HEK293 (cell line): ENCODE results near the gene MOV10L1.
A peak's percentile ranks its signal among the peaks of the same experiment; 100 is the strongest.

Experiments used
- GLI2 ChIP-seq: fragments of 450-650 bp; formaldehyde crosslinking; IDR thresholded peaks from 2 replicates; pipeline ENCODE4; 2017; ENCODE audit warnings: missing biosample characterization, missing genetic modification characterization, low read depth, borderline replicate concordance
- GLIS1 ChIP-seq: fragments of 450-650 bp; formaldehyde crosslinking; IDR thresholded peaks from 2 replicates; pipeline ENCODE4 v1.5.1; 2016; ENCODE audit warnings: missing biosample characterization, missing genetic modification characterization
- HOXC10 ChIP-seq: sonication (generic); formaldehyde crosslinking; IDR thresholded peaks from 2 replicates; pipeline ENCODE4 v1.8.1; 2023; ENCODE audit warnings: mild to moderate bottlenecking, missing genetic modification reagents
- IKZF3 ChIP-seq: fragments of 450-650 bp; IDR thresholded peaks from 2 replicates; pipeline ENCODE4 v1.5.0; 2018; ENCODE audit warnings: missing biosample characterization, mild to moderate bottlenecking, missing genetic modification characterization, moderate library complexity
- MYNN ChIP-seq: fragments of 450-650 bp; formaldehyde crosslinking; IDR thresholded peaks from 2 replicates; pipeline ENCODE4 v1.5.1; 2016; ENCODE audit warnings: missing biosample characterization, missing genetic modification characterization, borderline replicate concordance
- PRDM10 ChIP-seq: fragments of 450-650 bp; formaldehyde crosslinking; IDR thresholded peaks from 2 replicates; pipeline ENCODE4 v1.5.1; 2016; ENCODE audit warnings: missing biosample characterization, missing genetic modification characterization
- ZBTB26 ChIP-seq: fragments of 450-650 bp; formaldehyde crosslinking; optimal IDR thresholded peaks from 2 replicates; pipeline ENCODE3; 2016; ENCODE audit warnings: missing biosample characterization, mild to moderate bottlenecking, missing genetic modification characterization
- ZFP37 ChIP-seq: fragments of 450-650 bp; formaldehyde crosslinking; IDR thresholded peaks from 2 replicates; pipeline ENCODE4 v1.5.1; 2016; ENCODE audit warnings: missing biosample characterization, missing genetic modification characterization
- ZFP41 ChIP-seq: fragments of 450-650 bp; formaldehyde crosslinking; IDR thresholded peaks from 2 replicates; pipeline ENCODE4 v1.5.1; 2016; ENCODE audit warnings: missing biosample characterization, missing genetic modification characterization, borderline replicate concordance
- ZFP69B ChIP-seq: fragments of 450-650 bp; formaldehyde crosslinking; IDR thresholded peaks from 2 replicates; pipeline ENCODE4 v1.5.1; 2016; ENCODE audit warnings: missing biosample characterization, missing genetic modification characterization
- ZNF132 ChIP-seq: fragments of 450-650 bp; formaldehyde crosslinking; IDR thresholded peaks from 2 replicates; pipeline ENCODE4 v1.5.1; 2017; ENCODE audit warnings: missing biosample characterization, missing genetic modification characterization, borderline replicate concordance
- ZNF157 ChIP-seq: fragments of 450-650 bp; formaldehyde crosslinking; IDR thresholded peaks from 2 replicates; pipeline ENCODE4 v1.5.1; 2016; ENCODE audit warnings: missing biosample characterization, missing genetic modification characterization
- ZNF16 ChIP-seq: fragments of 450-650 bp; formaldehyde crosslinking; IDR thresholded peaks from 2 replicates; pipeline ENCODE4 v1.5.1; 2016; ENCODE audit warnings: low read depth, missing biosample characterization, missing genetic modification characterization
- ZNF169 ChIP-seq: fragments of 450-650 bp; formaldehyde crosslinking; IDR thresholded peaks from 2 replicates; pipeline ENCODE4 v1.5.1; 2016; ENCODE audit warnings: missing biosample characterization, missing genetic modification characterization
- ZNF184 ChIP-seq: fragments of 450-650 bp; IDR thresholded peaks from 2 replicates; pipeline ENCODE4 v1.5.1; 2018; ENCODE audit warnings: missing biosample characterization, mild to moderate bottlenecking, missing genetic modification characterization
- ZNF2 ChIP-seq: fragments of 450-650 bp; formaldehyde crosslinking; IDR thresholded peaks from 2 replicates; pipeline ENCODE4 v1.5.1; 2016; ENCODE audit warnings: missing biosample characterization, missing genetic modification characterization
- ZNF266 ChIP-seq: fragments of 450-650 bp; formaldehyde crosslinking; IDR thresholded peaks from 2 replicates; pipeline ENCODE4 v1.5.1; 2016; ENCODE audit warnings: missing biosample characterization, missing genetic modification characterization, low read depth
- ZNF350 ChIP-seq: fragments of 450-650 bp; formaldehyde crosslinking; IDR thresholded peaks from 2 replicates; pipeline ENCODE4 v1.5.0; 2017; ENCODE audit warnings: missing biosample characterization, mild to moderate bottlenecking, missing genetic modification characterization
- ZNF354C ChIP-seq: fragments of 450-650 bp; formaldehyde crosslinking; IDR thresholded peaks from 2 replicates; pipeline ENCODE4 v1.5.1; 2016; ENCODE audit warnings: missing biosample characterization, missing genetic modification characterization, low read depth, borderline replicate concordance
- ZNF473 ChIP-seq: fragments of 450-650 bp; formaldehyde crosslinking; IDR thresholded peaks from 2 replicates; pipeline ENCODE4 v1.5.1; 2017; ENCODE audit warnings: missing biosample characterization, missing genetic modification characterization
- ZNF501 ChIP-seq: fragments of 450-650 bp; formaldehyde crosslinking; IDR thresholded peaks from 2 replicates; pipeline ENCODE4 v1.5.1; 2016; ENCODE audit warnings: missing biosample characterization, missing genetic modification characterization
- ZNF514 ChIP-seq: fragments of 450-650 bp; formaldehyde crosslinking; IDR thresholded peaks from 2 replicates; pipeline ENCODE4 v1.5.1; 2016; ENCODE audit warnings: missing biosample characterization, missing genetic modification characterization
- ZNF544 ChIP-seq: fragments of 450-650 bp; formaldehyde crosslinking; IDR thresholded peaks from 2 replicates; pipeline ENCODE4 v1.5.0; 2017; ENCODE audit warnings: missing biosample characterization, missing genetic modification characterization
- ZNF610 ChIP-seq: fragments of 450-650 bp; formaldehyde crosslinking; IDR thresholded peaks from 2 replicates; pipeline ENCODE4 v1.5.1; 2016; ENCODE audit warnings: missing biosample characterization, missing genetic modification characterization, borderline replicate concordance
- ZNF624 ChIP-seq: fragments of 450-650 bp; formaldehyde crosslinking; IDR thresholded peaks from 2 replicates; pipeline ENCODE4 v1.5.1; 2017; ENCODE audit warnings: missing biosample characterization, missing genetic modification characterization
- ZNF660 ChIP-seq: fragments of 450-650 bp; IDR thresholded peaks from 2 replicates; pipeline ENCODE4 v1.5.1; 2018; ENCODE audit warnings: missing biosample characterization, mild to moderate bottlenecking, missing genetic modification characterization
- ZNF677 ChIP-seq: fragments of 450-650 bp; IDR thresholded peaks from 2 replicates; pipeline ENCODE4 v1.5.0; 2018; ENCODE audit warnings: missing biosample characterization, mild to moderate bottlenecking, missing genetic modification characterization, moderate library complexity
- ZNF701 ChIP-seq: fragments of 450-650 bp; formaldehyde crosslinking; IDR thresholded peaks from 2 replicates; pipeline ENCODE4 v1.5.1; 2016; ENCODE audit warnings: missing biosample characterization, missing genetic modification characterization
- ZNF76 ChIP-seq: fragments of 450-650 bp; formaldehyde crosslinking; IDR thresholded peaks from 2 replicates; pipeline ENCODE4; 2016; ENCODE audit warnings: low read depth, missing biosample characterization, missing genetic modification characterization, borderline replicate concordance
- ZNF830 ChIP-seq: fragments of 450-650 bp; IDR thresholded peaks from 2 replicates; pipeline ENCODE4 v1.5.0; 2018; ENCODE audit warnings: missing biosample characterization, missing genetic modification characterization, low read depth, mild to moderate bottlenecking, moderate library complexity
- ZNF837 ChIP-seq: fragments of 450-650 bp; formaldehyde crosslinking; IDR thresholded peaks from 2 replicates; pipeline ENCODE4 v1.5.1; 2016; ENCODE audit warnings: missing biosample characterization, missing genetic modification characterization
- TF ChIP-seq, protein P1 (sequence below): fragments of 450-650 bp; formaldehyde crosslinking; IDR thresholded peaks from 2 replicates; pipeline ENCODE4 v1.5.1; 2016; ENCODE audit warnings: missing biosample characterization, missing genetic modification characterization, low read depth
- TF ChIP-seq, protein P2 (sequence below): IDR thresholded peaks from 2 replicates; pipeline ENCODE4 v1.6.1; 2011; ENCODE audit warnings: mild to moderate bottlenecking, low read depth, low read length, borderline replicate concordance

MOV10L1 gene

DNA sequence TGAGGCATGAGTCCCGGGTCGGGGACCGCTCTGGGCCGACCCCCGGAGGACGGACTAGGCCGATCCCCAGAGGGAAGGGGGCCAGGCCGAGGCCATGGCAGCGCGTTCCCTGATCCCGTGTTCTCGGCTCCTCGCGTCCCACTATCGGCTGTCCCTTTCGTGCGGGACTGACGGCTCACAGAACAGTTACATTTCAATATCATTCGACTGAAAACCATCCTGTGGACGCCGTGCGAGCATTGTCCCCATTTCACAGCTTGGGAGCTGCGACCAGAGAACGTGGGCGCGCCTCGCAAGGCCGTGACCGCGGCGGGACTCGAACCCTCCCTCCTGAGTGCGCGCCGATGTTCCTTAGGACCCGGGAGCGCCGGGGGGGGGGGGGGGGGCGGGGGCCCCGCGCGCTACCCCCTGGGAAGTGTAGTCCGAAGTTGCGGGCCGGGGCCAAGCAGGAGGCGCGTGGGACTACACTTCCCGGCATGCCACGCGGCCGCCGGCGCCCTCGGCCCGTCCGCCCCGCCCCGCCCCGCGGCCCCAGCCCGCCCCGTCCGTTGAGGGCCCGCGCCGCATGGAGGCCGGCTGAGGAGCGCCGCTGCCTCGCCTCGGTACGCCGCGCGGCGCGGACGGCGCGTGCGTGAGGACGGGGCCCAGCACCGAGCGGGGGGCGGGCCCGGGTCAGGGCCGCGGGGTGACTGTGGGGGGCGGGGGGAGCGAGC lies 95.7 kb downstream of the MOV10L1 start, which contains the start of gene TRABD (continued):
- no peak for TF ChIP-seq IKZF3 (tag by site-specific recombination)
- TF ChIP-seq ZNF837 (tag by site-specific recombination), result no peak
- no peak for TF ChIP-seq ZNF169 (tag by site-specific recombination)
- TF ChIP-seq ZNF501 (tag by site-specific recombination), result no peak
- no peak for TF ChIP-seq ZFP69B (tag by site-specific recombination)
- no peak for TF ChIP-seq ZNF354C (tag by site-specific recombination)
- TF ChIP-seq ZFP37 (tag by site-specific recombination), result no peak
- TF ChIP-seq ZNF660 (tag by site-specific recombination), result no peak
- TF ChIP-seq ZNF132 (tag by site-specific recombination), result no peak
- no peak for TF ChIP-seq ZNF184
- TF ChIP-seq ZNF624 (tag by site-specific recombination), result no peak
- peak; percentile 72; the same call in 1 of the 2 replicates for TF ChIP-seq ZNF76 (tag by site-specific recombination)
- TF ChIP-seq, protein P1, sequence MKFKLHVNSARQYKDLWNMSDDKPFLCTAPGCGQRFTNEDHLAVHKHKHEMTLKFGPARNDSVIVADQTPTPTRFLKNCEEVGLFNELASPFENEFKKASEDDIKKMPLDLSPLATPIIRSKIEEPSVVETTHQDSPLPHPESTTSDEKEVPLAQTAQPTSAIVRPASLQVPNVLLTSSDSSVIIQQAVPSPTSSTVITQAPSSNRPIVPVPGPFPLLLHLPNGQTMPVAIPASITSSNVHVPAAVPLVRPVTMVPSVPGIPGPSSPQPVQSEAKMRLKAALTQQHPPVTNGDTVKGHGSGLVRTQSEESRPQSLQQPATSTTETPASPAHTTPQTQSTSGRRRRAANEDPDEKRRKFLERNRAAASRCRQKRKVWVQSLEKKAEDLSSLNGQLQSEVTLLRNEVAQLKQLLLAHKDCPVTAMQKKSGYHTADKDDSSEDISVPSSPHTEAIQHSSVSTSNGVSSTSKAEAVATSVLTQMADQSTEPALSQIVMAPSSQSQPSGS (tag by site-specific recombination), result no peak
- TF ChIP-seq ZNF701 (tag by site-specific recombination), result no peak
- no peak for TF ChIP-seq GLI2
- no peak for TF ChIP-seq HOXC10 (CRISPR knock-in tag)
- TF ChIP-seq ZFP41 (tag by site-specific recombination), result no peak
- TF ChIP-seq ZBTB26 (tag by site-specific recombination), result peak; percentile 76
- no peak for TF ChIP-seq ZNF610
- TF ChIP-seq ZNF16, result no peak
- TF ChIP-seq ZNF677 (tag by site-specific recombination), result no peak
- TF ChIP-seq GLIS1 (tag by site-specific recombination), result no peak
- no peak for TF ChIP-seq ZNF350 (tag by site-specific recombination)
- TF ChIP-seq ZNF544 (tag by site-specific recombination), result no peak
- no peak for TF ChIP-seq ZNF266 (tag by site-specific recombination)
- no peak for TF ChIP-seq ZNF830 (tag by site-specific recombination)
- TF ChIP-seq ZNF2, result peak; percentile 53; the same call in 1 of the 2 replicates
- TF ChIP-seq ZNF157 (tag by site-specific recombination), result no peak
- no peak for TF ChIP-seq MYNN (tag by site-specific recombination)
- no peak for TF ChIP-seq ZNF514 (tag by site-specific recombination)
- TF ChIP-seq, protein P2, sequence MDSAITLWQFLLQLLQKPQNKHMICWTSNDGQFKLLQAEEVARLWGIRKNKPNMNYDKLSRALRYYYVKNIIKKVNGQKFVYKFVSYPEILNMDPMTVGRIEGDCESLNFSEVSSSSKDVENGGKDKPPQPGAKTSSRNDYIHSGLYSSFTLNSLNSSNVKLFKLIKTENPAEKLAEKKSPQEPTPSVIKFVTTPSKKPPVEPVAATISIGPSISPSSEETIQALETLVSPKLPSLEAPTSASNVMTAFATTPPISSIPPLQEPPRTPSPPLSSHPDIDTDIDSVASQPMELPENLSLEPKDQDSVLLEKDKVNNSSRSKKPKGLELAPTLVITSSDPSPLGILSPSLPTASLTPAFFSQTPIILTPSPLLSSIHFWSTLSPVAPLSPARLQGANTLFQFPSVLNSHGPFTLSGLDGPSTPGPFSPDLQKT, result no peak
- TF ChIP-seq PRDM10 (tag by site-specific recombination), result no peak
- no peak for TF ChIP-seq ZNF473 (tag by site-specific recombination)
